Nephron (organoid): ENCODE measurements around the gene GLOD5.

Source experiments
- H3K27ac Mint-ChIP-seq, 3 experiments: 2 replicates each; pipeline ENCODE4 v1.8.0; 2020; ENCODE audit warnings: mixed read lengths in 3 of 3, mild to moderate bottlenecking in 2 of 3, moderate library complexity in 1 of 3
- H3K27me3 Mint-ChIP-seq: 2 replicates; pipeline ENCODE4 v1.8.0; 2021; ENCODE audit warnings: low read depth, mild to moderate bottlenecking, moderate library complexity, mixed read lengths
- H3K36me3 Mint-ChIP-seq: 2 replicates; pipeline ENCODE4 v1.8.0; 2020; ENCODE audit warnings: low read depth, mixed read lengths
- H3K4me1 Mint-ChIP-seq: 2 replicates; pipeline ENCODE4 v1.8.0; 2020; ENCODE audit warnings: mixed read lengths
- H3K4me3 Mint-ChIP-seq, 3 experiments: 2 replicates each; pipeline ENCODE4 v1.8.0; 2020; ENCODE audit warnings: mild to moderate bottlenecking in 3 of 3, mixed read lengths in 3 of 3, moderate library complexity in 2 of 3
- H3K9me3 Mint-ChIP-seq: 2 replicates; pipeline ENCODE4 v1.8.0; 2020; ENCODE audit warnings: mixed read lengths
- TF ChIP-seq, protein P1 (sequence below), 3 experiments: fragments of 200-600 bp; sonication (generic); IDR thresholded peaks; one replicate each; pipeline ENCODE4 v1.5.0; 2021; ENCODE audit warnings: antibody characterized with exemption in 3 of 3; ENCODE audit not compliant: unreplicated experiment in 3 of 3

The GLOD5 gene

DNA sequence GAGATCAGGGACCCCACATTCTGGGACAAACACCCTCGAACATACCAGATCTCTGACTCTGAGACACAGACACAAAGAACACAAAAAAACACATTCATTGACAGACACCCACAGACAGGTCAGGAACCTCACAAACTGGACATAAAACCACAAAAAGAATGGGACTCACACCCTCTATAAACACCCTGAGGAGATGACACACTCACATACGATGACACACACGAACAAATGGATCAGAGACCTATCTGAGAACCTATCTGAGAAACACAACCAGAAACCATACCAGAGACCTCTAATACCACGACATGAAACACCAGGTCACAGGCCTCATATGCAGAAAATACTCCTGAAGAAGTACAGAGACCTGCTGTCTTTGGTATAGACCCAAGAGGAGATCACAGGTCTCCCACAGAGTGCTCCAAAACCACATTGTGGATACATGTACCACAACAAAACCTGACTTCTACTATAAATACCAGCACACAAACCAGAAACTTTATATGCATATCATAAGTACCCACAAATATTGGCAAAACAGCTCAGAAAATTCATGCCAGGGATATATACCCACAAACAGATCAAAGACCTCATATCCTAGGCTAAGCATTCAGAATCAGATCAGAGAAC is 45.6 kb upstream of the GLOD5 start:
- H3K27me3 Mint-ChIP-seq: no peaks in the 10 kb centered on the region
- peaks cover 6% of the 10 kb centered on the region for H3K9me3 Mint-ChIP-seq
- no peak overlapping the region for H3K27ac Mint-ChIP-seq
- TF ChIP-seq, protein P1, sequence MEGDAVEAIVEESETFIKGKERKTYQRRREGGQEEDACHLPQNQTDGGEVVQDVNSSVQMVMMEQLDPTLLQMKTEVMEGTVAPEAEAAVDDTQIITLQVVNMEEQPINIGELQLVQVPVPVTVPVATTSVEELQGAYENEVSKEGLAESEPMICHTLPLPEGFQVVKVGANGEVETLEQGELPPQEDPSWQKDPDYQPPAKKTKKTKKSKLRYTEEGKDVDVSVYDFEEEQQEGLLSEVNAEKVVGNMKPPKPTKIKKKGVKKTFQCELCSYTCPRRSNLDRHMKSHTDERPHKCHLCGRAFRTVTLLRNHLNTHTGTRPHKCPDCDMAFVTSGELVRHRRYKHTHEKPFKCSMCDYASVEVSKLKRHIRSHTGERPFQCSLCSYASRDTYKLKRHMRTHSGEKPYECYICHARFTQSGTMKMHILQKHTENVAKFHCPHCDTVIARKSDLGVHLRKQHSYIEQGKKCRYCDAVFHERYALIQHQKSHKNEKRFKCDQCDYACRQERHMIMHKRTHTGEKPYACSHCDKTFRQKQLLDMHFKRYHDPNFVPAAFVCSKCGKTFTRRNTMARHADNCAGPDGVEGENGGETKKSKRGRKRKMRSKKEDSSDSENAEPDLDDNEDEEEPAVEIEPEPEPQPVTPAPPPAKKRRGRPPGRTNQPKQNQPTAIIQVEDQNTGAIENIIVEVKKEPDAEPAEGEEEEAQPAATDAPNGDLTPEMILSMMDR (IDR thresholded peaks at IDR 0.05; ENCODE audit: unreplicated experiment in 3 of 3): no peak
- no peak overlapping the region for H3K4me3 Mint-ChIP-seq
- no peaks in the 10 kb centered on the region for H3K36me3 Mint-ChIP-seq
- peaks cover 17% of the 10 kb centered on the region for H3K4me1 Mint-ChIP-seq

DNA sequence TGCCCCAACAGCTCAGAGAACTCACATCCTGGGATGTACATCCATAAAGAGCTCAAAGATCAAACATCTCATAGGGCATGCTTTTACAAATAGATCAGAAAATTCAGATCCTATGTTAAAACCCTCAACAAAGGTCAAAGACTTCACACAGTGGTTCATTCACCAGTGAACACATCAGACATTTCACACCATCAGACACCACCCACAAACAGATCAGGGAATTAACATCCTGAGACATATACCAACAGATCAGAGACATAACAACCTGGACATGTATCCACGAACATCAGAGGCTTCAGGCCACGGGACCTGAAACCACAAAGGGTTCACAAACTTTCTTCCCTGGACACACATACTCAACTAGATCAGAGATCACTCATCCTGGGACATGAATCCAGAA is 41.6 kb upstream of the GLOD5 start:
- H3K27me3 Mint-ChIP-seq: no peaks in the 10 kb centered on the region
- H3K36me3 Mint-ChIP-seq: no peaks in the 10 kb centered on the region
- H3K27ac Mint-ChIP-seq: no peak overlapping the region
- H3K4me1 Mint-ChIP-seq: peaks cover under 1% of the 10 kb centered on the region
- TF ChIP-seq, protein P1 (IDR thresholded peaks at IDR 0.05; ENCODE audit: unreplicated experiment in 3 of 3): no peak
- H3K9me3 Mint-ChIP-seq: peaks cover 7% of the 10 kb centered on the region
- no peak overlapping the region for H3K4me3 Mint-ChIP-seq

DNA sequence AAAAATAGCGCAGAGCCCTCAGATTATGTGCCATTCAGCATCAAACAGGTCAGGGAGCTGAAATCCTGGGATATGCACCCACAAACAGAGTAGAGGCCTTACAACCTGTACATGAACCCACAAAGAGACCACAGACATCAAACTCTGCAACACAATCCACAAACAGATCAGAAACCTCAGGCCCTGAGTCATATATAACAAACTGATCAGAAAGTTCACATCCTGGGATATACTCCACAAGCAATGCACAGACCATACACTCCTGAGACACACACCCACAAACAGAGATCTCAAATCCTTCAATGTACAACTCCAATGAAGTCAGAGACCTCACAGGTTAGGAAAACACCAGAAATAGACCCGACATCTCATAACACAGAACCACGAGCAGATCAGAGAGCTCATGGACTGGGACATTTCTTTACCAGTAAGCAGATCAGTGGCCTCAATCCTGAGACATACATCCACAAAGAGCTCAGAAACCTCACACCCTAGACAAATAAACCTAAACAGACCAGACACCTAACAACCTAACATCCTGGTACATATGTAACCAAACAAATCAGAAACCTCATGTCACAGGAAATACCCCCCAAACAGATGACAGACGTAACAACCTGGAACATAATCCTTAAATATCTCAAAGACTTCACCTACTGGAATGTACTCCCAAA is 40.8 kb upstream of the GLOD5 start:
- H3K27ac Mint-ChIP-seq: no peak overlapping the region
- TF ChIP-seq, protein P1 (IDR thresholded peaks at IDR 0.05; ENCODE audit: unreplicated experiment in 3 of 3): no peak
- no peaks in the 10 kb centered on the region for H3K36me3 Mint-ChIP-seq
- H3K4me3 Mint-ChIP-seq: no peak overlapping the region
- no peaks in the 10 kb centered on the region for H3K27me3 Mint-ChIP-seq
- H3K4me1 Mint-ChIP-seq: no peaks in the 10 kb centered on the region
- H3K9me3 Mint-ChIP-seq: peaks cover 8% of the 10 kb centered on the region

DNA sequence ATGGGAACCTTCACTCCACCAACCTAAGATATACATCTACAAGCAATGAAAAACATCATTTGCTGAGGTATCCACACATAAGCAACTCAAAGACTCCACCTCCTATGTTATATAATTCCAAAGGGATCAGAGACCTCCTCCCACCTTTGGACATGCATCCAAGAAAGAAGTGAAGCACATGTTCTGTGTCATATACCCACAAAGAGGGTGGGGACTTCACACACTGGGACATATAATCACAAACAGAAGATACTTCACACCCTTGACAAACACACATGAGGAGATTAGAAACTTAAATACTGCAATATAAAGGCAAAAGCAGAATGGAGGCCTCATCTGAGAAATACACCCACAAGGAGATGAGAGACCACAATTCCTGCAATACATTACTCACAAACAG is 39.6 kb upstream of the GLOD5 start:
- H3K9me3 Mint-ChIP-seq: peaks cover 7% of the 10 kb centered on the region
- no peaks in the 10 kb centered on the region for H3K36me3 Mint-ChIP-seq
- no peaks in the 10 kb centered on the region for H3K4me1 Mint-ChIP-seq
- no peak overlapping the region for H3K27ac Mint-ChIP-seq
- no peak overlapping the region for H3K4me3 Mint-ChIP-seq
- no peaks in the 10 kb centered on the region for H3K27me3 Mint-ChIP-seq
- TF ChIP-seq, protein P1 (IDR thresholded peaks at IDR 0.05; ENCODE audit: unreplicated experiment in 3 of 3): no peak

DNA sequence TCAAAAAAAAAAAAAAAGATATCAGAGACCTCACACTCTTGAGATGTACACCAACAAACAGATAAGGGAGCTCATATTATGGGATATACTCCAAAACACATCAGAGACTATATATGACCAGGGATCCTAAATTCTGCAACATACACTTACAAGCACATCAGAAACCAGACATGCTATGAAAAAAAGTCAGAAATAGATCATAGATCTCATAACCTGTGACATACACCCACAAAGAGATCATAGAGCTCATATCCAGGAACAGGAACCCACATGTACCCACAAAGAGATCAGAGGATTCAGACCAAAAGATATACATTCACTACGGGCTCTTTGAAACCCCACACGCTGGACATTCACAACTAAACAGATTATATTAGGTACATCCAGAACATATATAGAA is 35.0 kb upstream of the GLOD5 start:
- TF ChIP-seq, protein P1 (IDR thresholded peaks at IDR 0.05; ENCODE audit: unreplicated experiment in 3 of 3): no peak
- no peaks in the 10 kb centered on the region for H3K27me3 Mint-ChIP-seq
- peaks cover 2% of the 10 kb centered on the region for H3K9me3 Mint-ChIP-seq
- no peak overlapping the region for H3K4me3 Mint-ChIP-seq
- H3K27ac Mint-ChIP-seq: no peak overlapping the region
- H3K36me3 Mint-ChIP-seq: no peaks in the 10 kb centered on the region
- no peaks in the 10 kb centered on the region for H3K4me1 Mint-ChIP-seq

DNA sequence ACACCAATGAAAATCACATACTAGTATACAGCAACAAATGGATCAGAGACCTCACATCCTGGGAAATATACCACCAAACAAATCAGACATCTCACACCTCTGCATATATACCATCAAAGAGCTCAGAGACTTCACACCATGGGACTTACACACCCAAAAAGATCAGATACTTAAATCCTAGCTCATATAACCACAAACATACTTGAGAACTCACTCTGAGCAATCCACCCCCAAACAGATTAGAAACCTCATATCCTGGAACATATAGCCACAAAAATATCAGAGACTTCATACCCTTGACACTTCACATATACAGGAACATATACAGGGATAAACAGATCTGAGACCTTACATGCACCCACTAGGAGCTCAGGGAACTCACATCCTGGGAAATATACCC is 32.9 kb upstream of the GLOD5 start:
- no peaks in the 10 kb centered on the region for H3K36me3 Mint-ChIP-seq
- no peak overlapping the region for H3K4me3 Mint-ChIP-seq
- H3K9me3 Mint-ChIP-seq: peaks cover 6% of the 10 kb centered on the region
- TF ChIP-seq, protein P1 (IDR thresholded peaks at IDR 0.05; ENCODE audit: unreplicated experiment in 3 of 3): no peak
- H3K27ac Mint-ChIP-seq: no peak overlapping the region
- H3K27me3 Mint-ChIP-seq: no peaks in the 10 kb centered on the region
- no peaks in the 10 kb centered on the region for H3K4me1 Mint-ChIP-seq
